Thoracic aorta (tissue), 2 donors: Measurements from ENCODE around the gene PRKCA. TPM values are rescaled to one million over a fixed set of nuclear protein-coding genes. Genes with fewer than 3 reads are reported as not detected.
"Not testable (repeated sequence)": the region's sequence is repeated elsewhere in the genome, so short reads cannot be mapped to it uniquely, and the experiment has no call there.

Experiments
- ATAC-seq: fragments of 150-250 bp; one replicate; pipeline ENCODE4 v1.8.0; 2017; ENCODE audit warnings: low read depth; ENCODE audit not compliant: insufficient number of reproducible peaks, low FRiP score
- DNase-seq: peaks from one replicate; pipeline ENCODE4 v3.0.0-alpha.2; 2020; ENCODE audit warnings: low spot score
- H3K27ac ChIP-seq, 2 donors: fragments of 200-600 bp; sonication (generic); 1 replicate in 1 of 2; 2 replicates in 1 of 2; pipeline ENCODE4 v1.5.1; 2016; ENCODE audit warnings: mild to moderate bottlenecking in 2 of 2, moderate library complexity in 2 of 2
- H3K27me3 ChIP-seq: fragments of 200-600 bp; sonication (generic); replicated peaks from 2 replicates; pipeline ENCODE4 v1.6.0; 2016; ENCODE audit warnings: mild to moderate bottlenecking; ENCODE audit not compliant: insufficient read depth
- H3K36me3 ChIP-seq: fragments of 200-600 bp; sonication (generic); one replicate; pipeline ENCODE4 v1.5.1; 2016
- H3K4me1 ChIP-seq, 2 donors: fragments of 200-600 bp; sonication (generic); 1 replicate in 1 of 2; 2 replicates in 1 of 2; pipeline versions ENCODE4 v1.5.1 to v1.6.0; 2016; ENCODE audit warnings: low read depth in 2 of 2, mild to moderate bottlenecking in 1 of 2; ENCODE audit not compliant: control insufficient read depth in 1 of 2
- H3K4me3 ChIP-seq: fragments of 200-600 bp; sonication (generic); 2 replicates; pipeline ENCODE4 v1.5.1; 2016; ENCODE audit warnings: mild to moderate bottlenecking
- H3K9me3 ChIP-seq: fragments of 200-600 bp; sonication (generic); 2 replicates; pipeline ENCODE4 v1.5.1; 2016
- total RNA-seq, 2 donors: library from RNA; depleted of rRNA; stranded (reverse); fragments of >200 nt; gene quantifications; one replicate each; pipeline versions ENCODE4 v1.1.0 to v1.2.3, GENCODE V29; 2016
- TF ChIP-seq, protein P1 (sequence below): fragments of 200-600 bp; sonication (generic); IDR thresholded peaks from one replicate; pipeline ENCODE4 v1.5.1; 2019; ENCODE audit warnings: antibody characterized with exemption

The PRKCA gene
- total RNA-seq, 2 donors from 2014 or later, result 9.1 to 11.6 TPM

DNA sequence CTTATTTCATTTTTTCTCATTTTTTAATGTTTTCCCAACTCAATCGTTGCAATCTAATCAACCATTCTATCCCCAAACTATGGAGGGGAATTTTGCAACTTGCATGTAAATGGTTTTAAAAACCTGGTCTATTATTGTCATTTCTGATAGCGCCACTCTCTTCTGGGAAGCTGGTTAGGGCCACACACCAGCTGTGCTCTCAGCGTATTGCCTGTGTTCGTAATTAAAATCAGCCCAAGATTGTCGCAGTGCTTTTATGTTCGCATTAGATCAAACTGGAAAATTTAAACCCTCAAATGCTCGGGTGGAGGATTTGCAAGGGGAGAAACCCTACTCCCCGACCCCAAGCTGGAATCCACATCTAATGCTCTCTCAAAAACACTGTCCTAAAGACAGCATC, 409.0 kb downstream of the PRKCA start:
- H3K36me3 ChIP-seq, result no peaks in the 10 kb centered on the region
- no peak overlapping the region for H3K4me3 ChIP-seq
- TF ChIP-seq, protein P1, sequence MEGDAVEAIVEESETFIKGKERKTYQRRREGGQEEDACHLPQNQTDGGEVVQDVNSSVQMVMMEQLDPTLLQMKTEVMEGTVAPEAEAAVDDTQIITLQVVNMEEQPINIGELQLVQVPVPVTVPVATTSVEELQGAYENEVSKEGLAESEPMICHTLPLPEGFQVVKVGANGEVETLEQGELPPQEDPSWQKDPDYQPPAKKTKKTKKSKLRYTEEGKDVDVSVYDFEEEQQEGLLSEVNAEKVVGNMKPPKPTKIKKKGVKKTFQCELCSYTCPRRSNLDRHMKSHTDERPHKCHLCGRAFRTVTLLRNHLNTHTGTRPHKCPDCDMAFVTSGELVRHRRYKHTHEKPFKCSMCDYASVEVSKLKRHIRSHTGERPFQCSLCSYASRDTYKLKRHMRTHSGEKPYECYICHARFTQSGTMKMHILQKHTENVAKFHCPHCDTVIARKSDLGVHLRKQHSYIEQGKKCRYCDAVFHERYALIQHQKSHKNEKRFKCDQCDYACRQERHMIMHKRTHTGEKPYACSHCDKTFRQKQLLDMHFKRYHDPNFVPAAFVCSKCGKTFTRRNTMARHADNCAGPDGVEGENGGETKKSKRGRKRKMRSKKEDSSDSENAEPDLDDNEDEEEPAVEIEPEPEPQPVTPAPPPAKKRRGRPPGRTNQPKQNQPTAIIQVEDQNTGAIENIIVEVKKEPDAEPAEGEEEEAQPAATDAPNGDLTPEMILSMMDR, result no peak
- H3K27me3 ChIP-seq, result no peaks in the 10 kb centered on the region
- H3K4me1 ChIP-seq, result no peaks in the 10 kb centered on the region
- no peak for ATAC-seq
- H3K9me3 ChIP-seq, result no peaks in the 10 kb centered on the region
- no peak overlapping the region for H3K27ac ChIP-seq
- DNase-seq, result no peak

DNA sequence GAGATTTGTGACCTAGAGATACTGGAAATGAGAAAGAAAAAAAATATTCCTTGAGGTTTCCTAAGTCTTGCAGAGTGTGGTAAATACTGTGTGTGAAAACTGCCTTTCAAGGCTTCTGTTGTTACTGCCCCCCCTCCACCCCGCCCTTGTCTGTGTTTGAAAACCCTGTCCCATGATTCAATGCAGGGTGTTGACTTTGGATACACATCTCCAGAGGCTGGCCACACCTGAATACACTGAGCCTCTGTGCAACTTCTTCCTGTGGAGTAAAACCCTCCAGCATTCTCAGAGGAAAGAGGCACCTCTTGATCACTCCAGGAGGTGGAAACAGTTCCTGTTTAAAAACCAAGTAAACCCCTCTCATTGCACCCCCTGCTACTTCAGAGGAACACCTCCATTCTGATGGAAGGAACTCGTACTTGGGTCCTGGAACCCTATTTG, 409.5 kb downstream of the PRKCA start:
- Histone ChIP-seq H3K4me3 (no peak overlapping the region), H3K4me1 (no peaks in the 10 kb centered on the region), H3K27me3 (no peaks in the 10 kb centered on the region), H3K9me3 (no peaks in the 10 kb centered on the region), H3K27ac (no peak overlapping the region), H3K36me3 (no peaks in the 10 kb centered on the region)
- DNase-seq, result no peak
- TF ChIP-seq, protein P1, result no peak
- no peak for ATAC-seq

GRCh38 chr17:66712453-66712852, 410.0 kb downstream of the PRKCA start:
- H3K36me3 ChIP-seq, result no peaks in the 10 kb centered on the region
- TF ChIP-seq, protein P1, result no peak
- no peaks in the 10 kb centered on the region for H3K27me3 ChIP-seq
- H3K4me1 ChIP-seq, result no peaks in the 10 kb centered on the region
- no peak overlapping the region for H3K27ac ChIP-seq
- H3K4me3 ChIP-seq, result no peak overlapping the region
- DNase-seq, result no peak
- no peaks in the 10 kb centered on the region for H3K9me3 ChIP-seq
- ATAC-seq, result no peak

DNA sequence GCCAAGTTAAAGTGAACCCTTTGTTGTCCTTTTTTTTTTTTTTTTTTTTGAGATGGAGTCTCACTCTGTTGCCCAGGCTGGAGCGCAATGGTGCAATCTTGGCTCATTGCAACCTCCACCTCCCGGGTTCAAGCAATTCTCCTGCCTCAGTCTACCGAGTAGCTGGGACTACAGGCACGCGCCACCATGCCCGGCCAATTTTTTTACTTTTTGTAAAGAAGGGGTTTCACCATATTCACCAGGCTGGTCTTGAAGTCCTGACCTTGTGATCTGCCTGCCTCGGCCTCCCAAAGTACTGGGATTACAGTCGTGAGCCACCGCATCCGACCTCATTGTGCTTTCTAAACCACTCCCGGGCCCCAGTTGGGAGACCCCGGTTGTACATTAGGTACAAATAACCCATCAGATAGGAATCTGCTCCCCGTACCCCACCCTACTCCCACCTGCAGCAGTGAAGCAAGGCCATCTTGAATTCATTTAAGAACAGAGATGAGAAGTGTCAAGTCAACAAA, 410.7 kb downstream of the PRKCA start:
- ATAC-seq, H3K4me3 ChIP-seq, H3K27me3 ChIP-seq, H3K4me1 ChIP-seq, DNase-seq, H3K9me3 ChIP-seq, H3K27ac ChIP-seq, H3K36me3 ChIP-seq: not testable (repeated sequence)

GRCh38 chr17:66713533-66714042, 411.2 kb downstream of the PRKCA start:
- no peak for ATAC-seq
- Histone ChIP-seq H3K9me3 (no peaks in the 10 kb centered on the region), H3K4me3 (no peak overlapping the region), H3K4me1 (no peaks in the 10 kb centered on the region), H3K36me3 (no peaks in the 10 kb centered on the region), H3K27ac (no peak overlapping the region), H3K27me3 (no peaks in the 10 kb centered on the region)
- TF ChIP-seq, protein P1, result no peak
- no peak for DNase-seq
